Left lobe of liver (tissue), 2 donors: ENCODE data around the gene GRM8. TPM values are rescaled to one million over a fixed set of nuclear protein-coding genes. Genes with fewer than 3 reads are reported as not detected.
A peak's percentile ranks its signal among the peaks of the same experiment; 100 is the strongest.

Experiments used
- ATAC-seq: fragments of 200-7000 bp; cut with Tn5 transposase; one replicate; pipeline ENCODE4 v1.9.1; 2020; ENCODE audit warnings: mild to moderate bottlenecking, moderate library complexity
- DNase-seq: peaks from one replicate; pipeline ENCODE4 v3.0.0-alpha.2; 2020; ENCODE audit warnings: low spot score
- total RNA-seq: library from RNA; stranded (reverse); gene quantifications from one replicate; pipeline ENCODE4 v1.2.1, GENCODE V29; 2021
- donor health status: DM: no; HTN: no; CAD: no; lungs with moderate emphysema.
- donor health status: DM: no; HTN: yes; CAD: no.

GRM8 gene
- total RNA-seq, 1 donor from 2014 or later = 6.7 TPM

GRCh38 chr7:126574276-126575250 is 678.2 kb downstream of the GRM8 start:
- DNase-seq = no peak
- ATAC-seq = no peak

GRCh38 chr7:126570845-126571244 is 681.9 kb downstream of the GRM8 start:
- no peak for ATAC-seq

DNA sequence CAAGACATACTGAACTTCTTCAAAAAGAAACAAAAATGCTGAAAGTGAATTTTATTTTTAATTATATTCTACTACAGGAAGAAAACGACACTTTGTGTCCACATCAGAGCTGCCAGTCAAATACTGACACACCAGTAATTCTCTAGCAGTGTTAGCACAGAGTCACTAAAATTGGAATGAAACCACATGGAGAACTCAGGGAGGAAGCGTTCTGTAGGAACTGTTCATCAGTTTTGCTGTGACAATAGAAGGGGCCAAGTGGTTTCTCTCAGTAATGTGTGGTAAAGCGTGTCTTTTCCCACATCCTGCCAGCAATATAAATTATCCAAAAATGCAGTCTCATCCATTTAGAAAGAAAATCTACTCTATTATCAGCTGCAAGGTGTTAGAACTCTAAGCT is 683.3 kb downstream of the GRM8 start:
- ATAC-seq (no peak), DNase-seq (no peak)

More at GRCh38 chr7:126570845-126571244, 681.9 kb downstream of the GRM8 start:
- no peak for DNase-seq

GRCh38 chr7:126557271-126557670 is 695.5 kb downstream of the GRM8 start:
- ATAC-seq (no peak), DNase-seq (no peak)

DNA sequence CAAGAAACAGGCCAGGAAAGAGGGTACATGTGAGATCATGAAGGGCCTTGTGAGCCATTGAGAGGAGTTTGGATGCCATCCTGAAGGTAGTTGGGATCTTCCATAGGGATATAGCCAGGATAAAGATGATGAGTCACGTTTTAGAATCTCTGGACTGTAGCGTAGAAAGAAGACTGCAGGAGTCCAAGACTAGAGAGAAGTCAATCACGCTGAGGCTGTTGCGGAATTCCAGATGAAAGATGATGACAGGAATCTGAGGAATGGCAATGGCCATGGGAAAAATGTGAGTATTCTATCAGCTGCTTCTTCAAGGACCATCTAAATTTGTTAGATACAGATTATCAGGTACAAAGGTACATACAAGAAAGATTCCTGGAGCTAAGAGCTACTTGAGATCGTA is 711.3 kb downstream of the GRM8 start:
- ATAC-seq (no peak), DNase-seq (no peak)

- ATAC-seq = no peak
- no peak for DNase-seq
Measured at GRCh38 chr7:126535176-126535575, 717.6 kb downstream of the GRM8 start.

DNA sequence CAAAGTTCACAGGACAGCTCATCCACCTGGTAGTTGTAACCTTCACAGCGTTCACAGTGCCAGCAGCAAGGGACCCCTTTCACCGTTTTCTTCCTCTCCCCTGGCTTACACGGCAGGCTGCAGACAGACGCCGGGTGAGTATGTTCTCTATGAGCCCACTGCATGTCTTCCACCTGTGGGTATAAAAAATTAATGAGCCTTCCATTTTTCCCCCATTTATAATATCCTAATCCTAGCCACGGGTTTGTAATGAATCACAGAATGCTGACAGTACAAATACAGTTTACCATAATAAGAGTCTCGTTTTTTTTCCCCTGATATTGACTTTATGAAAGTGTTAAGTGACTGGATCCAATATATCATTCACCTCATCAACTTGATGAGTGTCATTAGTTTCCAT is 719.0 kb downstream of the GRM8 start:
- no peak for DNase-seq
- ATAC-seq = no peak

DNA sequence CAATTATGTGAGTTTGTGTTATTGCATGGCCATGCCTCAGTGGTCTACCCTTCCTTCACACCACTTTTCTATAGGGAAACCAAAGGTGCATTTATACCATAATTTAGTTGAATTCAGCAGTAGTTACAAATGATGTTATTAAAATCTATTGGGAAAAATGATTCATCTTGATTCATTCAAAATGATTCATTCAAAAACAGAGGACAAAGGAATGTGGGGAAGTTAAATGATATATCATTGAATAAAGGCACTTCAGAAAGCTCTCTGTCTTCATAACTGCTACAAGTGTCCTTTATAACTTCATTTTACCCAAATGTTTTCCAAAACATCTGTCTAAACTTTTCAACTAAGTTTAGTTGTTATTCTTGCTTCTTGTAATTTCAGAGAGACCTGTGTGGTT is 722.9 kb downstream of the GRM8 start:
- DNase-seq (no peak), ATAC-seq (no peak)

- DNase-seq (no peak), ATAC-seq (no peak)
Measured at GRCh38 chr7:126529254-126529653, 723.5 kb downstream of the GRM8 start.

- DNase-seq (no peak), ATAC-seq (no peak)
Measured at GRCh38 chr7:126525906-126526305, 726.8 kb downstream of the GRM8 start.

DNA sequence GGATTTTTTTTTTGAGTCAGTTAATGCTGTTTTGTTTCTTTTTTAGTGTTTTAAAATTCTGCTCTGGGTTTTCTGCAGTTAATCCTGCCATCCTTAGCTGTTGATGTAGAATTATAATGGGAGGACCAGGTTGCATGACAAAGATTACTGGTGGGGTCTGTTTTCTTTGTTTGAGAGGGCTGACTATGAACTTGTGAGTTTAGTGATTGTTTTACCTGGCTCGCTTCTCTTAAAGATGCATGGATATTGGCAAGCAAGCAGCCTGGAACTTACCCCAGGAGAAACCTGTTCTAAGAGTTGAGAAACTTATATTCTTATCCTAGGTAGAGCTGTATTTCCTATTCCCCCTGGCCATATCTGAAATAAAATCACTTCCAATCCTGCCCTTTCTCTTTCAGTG is 727.8 kb downstream of the GRM8 start:
- no peak for ATAC-seq
- DNase-seq = no peak

DNA sequence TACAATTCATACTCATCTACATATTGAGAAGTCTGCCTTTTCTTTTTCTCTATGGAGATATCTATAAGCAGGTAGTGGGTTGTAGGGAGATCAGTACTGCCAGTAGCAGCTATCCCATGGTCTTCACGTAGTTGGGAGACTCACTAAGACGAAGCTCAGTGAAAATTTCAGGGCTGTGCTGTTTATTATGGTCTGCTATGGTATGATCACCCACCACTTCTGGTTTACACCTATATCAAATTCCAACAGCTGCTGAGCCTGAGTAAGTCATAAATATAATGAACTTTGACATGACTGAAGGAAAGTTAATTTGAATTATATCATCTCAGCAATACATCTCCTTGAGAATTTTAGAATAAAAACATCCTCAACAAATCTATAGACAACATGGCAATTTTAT is 741.7 kb downstream of the GRM8 start:
- ATAC-seq = no peak

DNA sequence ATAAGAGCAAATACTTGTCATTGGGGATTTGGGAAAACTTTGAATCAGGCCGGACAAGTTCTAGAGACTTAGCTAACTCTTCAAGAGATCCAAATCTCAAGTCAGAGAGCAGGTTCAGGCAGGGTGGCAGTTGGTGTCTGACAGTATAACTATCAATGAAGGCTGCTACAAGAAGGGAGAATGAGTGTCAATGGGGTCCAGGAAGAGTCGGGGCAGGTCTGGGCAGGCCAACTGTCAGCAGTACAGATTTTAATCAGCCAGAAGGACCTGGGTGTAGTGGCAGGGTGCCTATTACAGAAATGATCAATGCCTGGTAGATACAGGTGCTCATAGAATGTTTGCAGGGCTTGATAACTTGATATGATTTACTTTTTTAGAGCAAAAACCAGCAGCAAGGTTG is 751.1 kb downstream of the GRM8 start:
- DNase-seq (no peak), ATAC-seq (no peak)

More for the DNA sequence above, 741.7 kb downstream of the GRM8 start:
- no peak for DNase-seq

- ATAC-seq = no peak
- DNase-seq = no peak
Measured at GRCh38 chr7:126499481-126499880, 753.3 kb downstream of the GRM8 start.

DNA sequence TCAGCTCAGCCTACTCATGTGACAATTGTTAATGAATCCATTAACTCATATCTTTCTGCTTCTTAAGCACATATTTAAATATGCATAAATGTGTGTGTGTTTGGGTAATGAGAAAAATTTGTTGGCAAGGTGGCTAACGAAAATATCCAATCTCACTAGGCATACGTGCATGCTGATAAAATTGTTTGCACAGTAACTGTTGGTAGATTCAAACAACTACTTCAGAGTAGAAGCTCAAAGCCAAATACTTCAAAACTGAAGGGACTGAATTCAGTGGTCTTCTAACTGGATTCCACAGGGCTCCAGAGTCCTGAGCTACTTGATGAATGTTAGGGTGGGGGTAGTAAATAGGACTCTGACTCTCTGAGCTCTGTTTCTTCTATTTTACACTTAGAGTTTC is 757.0 kb downstream of the GRM8 start:
- no peak for DNase-seq
- peak; percentile 25 for ATAC-seq

DNA sequence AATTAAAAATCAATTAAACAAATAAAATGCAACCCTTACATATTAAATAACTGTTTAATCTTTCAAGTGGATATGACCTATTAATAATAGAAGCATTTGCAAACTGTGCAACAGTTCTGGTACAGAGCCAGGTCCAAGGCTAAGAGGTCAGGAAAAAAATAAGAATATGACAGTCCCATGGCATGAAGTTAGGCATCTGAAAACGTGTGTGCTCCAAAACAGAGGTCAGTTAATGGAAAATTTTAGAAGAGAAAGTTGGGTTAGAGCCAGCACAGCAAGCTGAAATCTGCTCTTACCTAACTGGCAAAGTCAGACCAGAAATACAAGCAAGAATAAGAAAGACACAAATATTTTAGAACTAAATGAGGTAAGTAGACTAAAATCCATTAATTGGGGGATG is 757.7 kb downstream of the GRM8 start:
- DNase-seq = no peak

DNA sequence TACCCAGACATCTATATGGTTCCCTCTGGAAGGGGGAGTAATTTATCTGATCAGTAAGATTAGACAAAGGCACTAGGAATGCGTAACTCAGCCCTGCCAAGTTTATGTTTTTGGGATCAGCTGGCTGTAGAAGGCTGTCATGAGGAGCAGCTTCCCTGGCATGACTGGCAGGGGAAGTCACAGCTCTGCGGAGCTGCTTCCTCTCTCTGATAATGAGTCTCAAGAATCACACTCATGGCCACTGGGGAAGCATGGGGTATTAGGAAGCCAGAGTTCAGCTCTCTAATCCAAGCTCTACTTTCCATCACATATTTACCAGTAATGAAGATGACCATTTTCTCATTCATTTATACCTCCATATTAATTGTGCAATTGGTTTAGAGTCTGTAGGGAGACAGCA is 758.9 kb downstream of the GRM8 start:
- ATAC-seq = no peak
- no peak for DNase-seq

More for the DNA sequence above, 757.7 kb downstream of the GRM8 start:
- ATAC-seq = peak; percentile 66

DNA sequence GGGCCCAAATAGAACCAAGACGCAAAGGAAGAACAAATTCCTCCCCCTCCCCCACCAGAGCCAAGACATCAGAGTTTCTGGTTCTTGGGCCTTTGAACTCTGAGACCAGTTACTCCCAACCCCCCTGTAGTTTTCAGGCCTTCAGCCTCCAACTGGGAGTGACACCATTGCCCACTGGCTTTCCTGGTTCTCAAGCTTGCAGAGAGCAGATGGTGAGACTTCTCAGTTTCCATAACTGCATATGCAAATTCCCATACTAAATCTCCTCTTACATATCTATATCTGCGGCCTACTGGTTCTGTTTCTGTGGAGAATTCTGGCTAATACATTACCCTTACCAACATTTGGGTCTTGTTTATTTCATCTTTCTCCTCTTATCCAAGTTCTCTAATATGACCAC is 762.9 kb downstream of the GRM8 start:
- DNase-seq = no peak

DNA sequence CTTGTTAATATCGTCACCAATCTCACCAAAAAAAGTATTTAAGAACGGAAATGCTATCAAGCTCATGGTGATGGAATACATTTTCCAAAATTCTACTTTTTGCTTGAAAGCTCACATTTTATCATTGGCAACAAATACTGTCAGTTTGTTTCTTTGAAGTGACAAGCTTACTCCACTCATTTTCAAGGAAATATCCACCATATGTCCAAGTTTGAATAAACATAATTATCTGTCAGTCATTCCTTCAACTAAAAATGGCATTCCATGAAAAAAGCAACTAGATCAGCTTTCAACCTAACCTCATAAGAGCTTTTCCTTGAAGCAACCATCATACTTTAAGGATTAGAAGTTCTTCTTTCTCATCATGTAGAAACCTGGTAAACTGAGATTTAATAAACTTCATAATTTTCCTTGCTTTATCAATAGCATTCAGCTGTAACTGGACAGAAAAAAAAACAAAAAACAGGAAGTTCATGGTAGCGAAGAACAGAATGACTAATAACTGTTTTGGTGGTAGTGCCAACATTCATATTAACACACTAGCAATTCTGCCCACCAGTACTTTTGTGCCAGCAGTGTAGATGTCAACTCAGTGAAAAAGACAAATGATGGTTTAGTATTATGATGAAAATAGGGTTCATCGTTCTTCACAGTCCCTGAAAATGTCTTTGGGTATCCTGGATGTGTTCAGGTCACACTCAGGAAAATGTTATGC is 764.9 kb downstream of the GRM8 start:
- ATAC-seq (no peak), DNase-seq (no peak)

More for the DNA sequence above, 762.9 kb downstream of the GRM8 start:
- ATAC-seq = no peak

DNA sequence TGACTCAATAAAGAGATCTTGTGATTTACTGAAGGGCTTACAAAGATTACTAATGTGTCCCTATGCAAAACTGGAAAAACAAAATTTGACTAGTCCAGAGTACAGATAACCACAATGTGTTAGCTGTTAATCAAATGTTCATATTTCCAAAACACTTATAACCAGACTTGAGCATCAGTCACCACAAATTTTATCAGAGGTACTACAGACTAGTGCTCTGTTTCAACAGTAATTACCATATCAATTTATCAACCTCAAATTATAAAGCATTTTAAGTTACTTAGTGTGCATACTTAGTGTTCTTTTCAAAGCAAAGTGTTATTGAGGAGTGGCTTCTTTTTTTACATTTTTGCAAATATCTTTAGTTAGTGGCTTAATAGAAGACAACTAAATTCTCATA is 765.9 kb downstream of the GRM8 start:
- DNase-seq (no peak), ATAC-seq (no peak)

DNA sequence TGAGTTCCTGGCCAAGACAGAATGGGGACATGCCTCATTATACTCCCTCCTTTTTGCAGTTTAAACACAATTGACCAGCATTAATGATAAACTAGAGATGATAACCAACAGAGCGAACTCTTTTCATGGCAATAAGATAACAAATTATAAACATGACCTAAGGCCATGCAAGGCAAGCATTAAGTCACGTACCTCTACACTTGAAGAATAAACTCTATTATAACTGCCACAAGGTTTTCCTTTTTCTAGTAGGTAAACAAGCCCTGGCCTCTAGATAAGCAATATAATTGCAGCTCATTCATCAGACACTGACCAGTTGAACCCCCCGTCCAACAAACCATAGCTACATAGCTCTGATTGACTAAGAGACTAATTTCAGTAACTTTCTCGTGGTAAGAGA is 767.0 kb downstream of the GRM8 start:
- DNase-seq (no peak), ATAC-seq (no peak)

GRCh38 chr7:126483972-126484371 is 768.8 kb downstream of the GRM8 start:
- ATAC-seq (no peak), DNase-seq (no peak)
